ENCODE data around the gene ROPN1. TPM values are rescaled to one million over a fixed set of nuclear protein-coding genes. Genes with fewer than 3 reads are reported as not detected.
"Not testable (repeated sequence)": the region's sequence is repeated elsewhere in the genome, so short reads cannot be mapped to it uniquely, and the experiment has no call there.

Gene ROPN1
- total RNA-seq, 1 experiment from 2014 or later, result 33.4 TPM

- DNase-seq (ENCODE audit: low read depth, low spot score), result no peak
- in situ Hi-C loops (cut with HindIII; ENCODE audit: low pct_unique_long_range_greater_than_20kb, low sequenced_read_pairs), result no loop called here
Observed at GRCh38 chr3:124007186-124007585, 15.3 kb upstream of the ROPN1 start.

- DNase-seq (ENCODE audit: low read depth, low spot score); in situ Hi-C loops (cut with HindIII; ENCODE audit: low pct_unique_long_range_greater_than_20kb, low sequenced_read_pairs): not testable (repeated sequence)
Observed at GRCh38 chr3:124002405-124003079, 10.6 kb upstream of the ROPN1 start.

GRCh38 chr3:124001366-124001765 is 9.4 kb upstream of the ROPN1 start:
- in situ Hi-C loops (cut with HindIII; ENCODE audit: low pct_unique_long_range_greater_than_20kb, low sequenced_read_pairs); DNase-seq (ENCODE audit: low read depth, low spot score): not testable (repeated sequence)

DNA sequence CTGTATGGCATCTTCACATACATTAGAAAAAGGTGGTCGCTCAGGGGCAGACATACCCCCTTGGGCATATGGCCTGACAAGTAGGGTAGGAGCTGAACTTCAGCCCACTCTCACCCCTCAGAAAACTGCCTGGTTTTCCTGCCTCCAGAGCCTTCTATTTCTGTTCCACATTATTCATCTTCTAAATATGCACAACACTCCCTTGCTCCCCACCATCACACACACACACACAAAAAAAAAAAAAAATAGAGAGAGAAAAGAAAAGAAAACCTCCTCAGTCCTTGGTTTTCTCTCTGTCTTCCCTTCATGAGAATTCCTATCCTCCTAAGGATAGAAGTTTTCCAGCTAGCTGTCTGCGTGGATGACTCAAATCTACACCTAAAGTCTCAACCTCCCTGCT is 5.6 kb upstream of the ROPN1 start:
- no peak for DNase-seq (ENCODE audit: low read depth, low spot score)
- in situ Hi-C loops (cut with HindIII; ENCODE audit: low pct_unique_long_range_greater_than_20kb, low sequenced_read_pairs), result no loop called here

DNA sequence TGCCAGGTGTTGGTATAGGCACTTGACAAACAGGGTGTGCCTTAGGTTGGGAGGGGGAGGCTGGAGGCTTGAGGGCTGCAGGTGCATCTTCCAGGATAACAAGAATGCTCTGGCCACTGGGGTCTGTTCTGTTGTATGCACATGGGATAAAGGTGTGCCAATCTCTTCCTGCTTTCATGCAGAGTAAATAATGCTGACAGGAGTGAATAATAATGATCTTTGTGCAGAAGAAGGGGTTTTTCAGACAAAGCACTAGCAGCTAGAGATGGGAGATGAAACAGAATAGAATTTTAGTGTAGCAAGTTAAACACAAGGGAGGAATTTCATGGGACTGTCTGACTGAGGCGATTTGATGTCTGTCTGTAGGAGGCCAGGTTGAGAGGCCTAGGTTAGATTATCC is 1.9 kb upstream of the ROPN1 start:
- no peak for DNase-seq (ENCODE audit: low read depth, low spot score)
- in situ Hi-C loops (cut with HindIII; ENCODE audit: low pct_unique_long_range_greater_than_20kb, low sequenced_read_pairs), result no loop called here

GRCh38 chr3:123986427-123986826 is 5.5 kb downstream of the ROPN1 start:
- DNase-seq (ENCODE audit: low read depth, low spot score), result no peak
- in situ Hi-C loops (cut with HindIII; ENCODE audit: low pct_unique_long_range_greater_than_20kb, low sequenced_read_pairs), result no loop called here

DNA sequence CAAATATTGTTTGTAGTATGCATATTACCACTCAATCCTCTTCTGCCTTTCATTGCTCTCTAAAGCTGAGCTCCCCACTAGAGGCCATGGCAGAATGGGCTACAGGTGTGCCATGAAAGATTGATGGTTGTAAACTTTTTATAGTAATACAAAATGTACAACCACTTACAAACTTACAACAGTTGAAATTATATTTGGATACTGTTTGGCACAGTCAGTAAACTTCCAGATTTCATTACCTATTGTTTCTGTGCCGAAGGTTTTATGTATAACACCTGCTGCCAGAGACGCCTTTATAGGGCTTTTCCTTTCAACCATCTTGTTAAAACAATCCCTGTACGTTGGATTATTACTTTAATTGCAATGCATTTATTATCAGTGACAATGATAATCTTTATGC is 7.0 kb downstream of the ROPN1 start:
- in situ Hi-C loops (cut with HindIII; ENCODE audit: low pct_unique_long_range_greater_than_20kb, low sequenced_read_pairs), result no loop called here
- DNase-seq (ENCODE audit: low read depth, low spot score), result no peak

DNA sequence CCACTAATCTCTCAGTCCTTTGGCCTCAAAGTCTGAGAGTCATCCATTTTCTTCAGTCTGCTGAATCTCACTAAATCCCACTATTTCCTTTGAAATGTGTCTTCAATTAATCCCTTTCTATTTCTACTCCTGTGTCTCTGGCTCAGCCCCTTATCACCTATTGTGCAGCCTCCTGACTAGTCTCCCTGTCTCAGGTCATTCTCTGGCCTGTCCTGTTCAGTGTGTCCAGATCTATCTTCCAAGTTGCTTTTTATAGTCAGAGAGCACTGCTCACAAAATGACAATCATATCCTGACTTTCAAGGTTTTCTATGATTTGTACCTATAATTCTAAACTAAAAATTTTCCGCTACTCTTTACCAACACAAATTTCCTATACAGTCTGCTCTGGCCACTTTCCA is 7.6 kb downstream of the ROPN1 start:
- in situ Hi-C loops (cut with HindIII; ENCODE audit: low pct_unique_long_range_greater_than_20kb, low sequenced_read_pairs), result no loop called here
- DNase-seq (ENCODE audit: low read depth, low spot score), result no peak

GRCh38 chr3:123981317-123981716 is 10.6 kb downstream of the ROPN1 start:
- DNase-seq (ENCODE audit: low read depth, low spot score); in situ Hi-C loops (cut with HindIII; ENCODE audit: low pct_unique_long_range_greater_than_20kb, low sequenced_read_pairs): not testable (repeated sequence)

- DNase-seq (ENCODE audit: low read depth, low spot score), result no peak
- in situ Hi-C loops (cut with HindIII; ENCODE audit: low pct_unique_long_range_greater_than_20kb, low sequenced_read_pairs), result no loop called here
Observed at GRCh38 chr3:123980539-123980938, 11.4 kb downstream of the ROPN1 start.

- DNase-seq (ENCODE audit: low read depth, low spot score), result peak; percentile 72
- in situ Hi-C loops (cut with HindIII; ENCODE audit: low pct_unique_long_range_greater_than_20kb, low sequenced_read_pairs), result not testable (repeated sequence)
Observed at GRCh38 chr3:123979525-123980501, 12.1 kb downstream of the ROPN1 start.

GRCh38 chr3:123976904-123977303 is 15.0 kb downstream of the ROPN1 start:
- in situ Hi-C loops (cut with HindIII; ENCODE audit: low pct_unique_long_range_greater_than_20kb, low sequenced_read_pairs), result not testable (repeated sequence)
- DNase-seq (ENCODE audit: low read depth, low spot score), result peak; percentile 94

GRCh38 chr3:123976181-123976898 is 15.6 kb downstream of the ROPN1 start:
- DNase-seq (ENCODE audit: low read depth, low spot score), result peak; percentile 84
- in situ Hi-C loops (cut with HindIII; ENCODE audit: low pct_unique_long_range_greater_than_20kb, low sequenced_read_pairs), result not testable (repeated sequence)

DNA sequence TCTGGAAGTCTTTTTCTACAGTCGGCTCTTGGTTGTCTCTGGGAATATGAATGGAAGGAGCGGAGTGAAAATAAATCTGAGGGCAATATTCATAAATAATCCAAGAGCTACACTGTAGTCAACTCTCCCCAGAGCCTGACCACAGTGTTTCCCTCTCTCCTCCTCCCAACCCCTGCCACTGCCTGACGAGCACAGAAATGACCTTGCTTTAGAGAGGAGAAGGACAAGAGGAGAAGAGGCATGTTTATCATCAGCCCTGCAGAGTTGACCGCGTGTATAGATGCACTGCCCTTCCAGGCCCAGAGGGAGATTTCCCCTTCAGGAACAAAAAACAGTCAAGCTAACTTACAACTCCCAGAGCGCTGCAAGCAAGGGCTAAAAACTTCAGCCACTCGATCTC is 16.9 kb downstream of the ROPN1 start:
- in situ Hi-C loops (cut with HindIII; ENCODE audit: low pct_unique_long_range_greater_than_20kb, low sequenced_read_pairs); DNase-seq (ENCODE audit: low read depth, low spot score): not testable (repeated sequence)

- in situ Hi-C loops (cut with HindIII; ENCODE audit: low pct_unique_long_range_greater_than_20kb, low sequenced_read_pairs), result no loop called here
- DNase-seq (ENCODE audit: low read depth, low spot score), result no peak
Observed at GRCh38 chr3:123971406-123971805, 20.5 kb downstream of the ROPN1 start.

- DNase-seq (ENCODE audit: low read depth, low spot score); in situ Hi-C loops (cut with HindIII; ENCODE audit: low pct_unique_long_range_greater_than_20kb, low sequenced_read_pairs): not testable (repeated sequence)
Observed at GRCh38 chr3:123967260-123967659, 24.7 kb downstream of the ROPN1 start.

GRCh38 chr3:123966799-123967198 is 25.1 kb downstream of the ROPN1 start:
- DNase-seq (ENCODE audit: low read depth, low spot score); in situ Hi-C loops (cut with HindIII; ENCODE audit: low pct_unique_long_range_greater_than_20kb, low sequenced_read_pairs): not testable (repeated sequence)

DNA sequence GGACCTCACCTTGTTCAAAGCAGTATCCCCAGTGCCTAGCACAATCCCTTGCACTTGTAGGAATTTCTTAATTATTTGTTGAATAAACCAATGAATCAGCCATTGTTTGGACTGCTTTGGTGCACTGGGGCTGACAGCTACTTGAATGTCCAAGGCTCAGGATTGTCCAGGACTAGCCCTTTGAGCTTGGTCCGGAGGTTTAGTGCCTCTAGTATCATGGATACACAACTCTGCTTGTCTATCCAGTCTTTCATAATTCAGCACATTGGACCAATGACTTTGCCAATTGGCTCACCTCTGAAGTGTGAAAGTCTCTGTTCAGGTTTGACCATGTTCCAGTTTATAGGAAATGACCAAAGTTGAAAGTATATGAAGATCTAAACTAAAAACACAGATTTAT is 27.1 kb downstream of the ROPN1 start:
- DNase-seq (ENCODE audit: low read depth, low spot score); in situ Hi-C loops (cut with HindIII; ENCODE audit: low pct_unique_long_range_greater_than_20kb, low sequenced_read_pairs): not testable (repeated sequence)
